ENCODE data around the gene ABCC4.

DNA sequence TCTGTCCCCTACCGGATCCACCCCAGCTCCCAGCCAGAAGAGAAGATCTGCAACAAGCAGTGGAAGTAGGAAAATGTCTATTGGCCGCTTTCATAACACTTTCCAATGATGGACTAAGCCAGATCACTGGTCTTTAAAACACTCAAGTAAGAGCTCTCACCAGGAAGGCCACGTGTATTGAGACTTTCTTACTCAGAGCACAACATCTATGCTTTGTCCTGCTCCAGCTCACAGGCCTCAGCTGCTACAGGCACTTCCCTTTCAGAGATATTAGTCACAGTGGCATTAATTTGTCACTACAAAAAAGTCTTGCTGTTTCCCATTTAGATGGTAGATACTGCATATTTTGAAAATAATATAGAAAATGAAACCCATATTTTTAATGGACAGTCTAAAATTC is 164.2 kb downstream of the ABCC4 start:
- TF ChIP-seq, protein P1, sequence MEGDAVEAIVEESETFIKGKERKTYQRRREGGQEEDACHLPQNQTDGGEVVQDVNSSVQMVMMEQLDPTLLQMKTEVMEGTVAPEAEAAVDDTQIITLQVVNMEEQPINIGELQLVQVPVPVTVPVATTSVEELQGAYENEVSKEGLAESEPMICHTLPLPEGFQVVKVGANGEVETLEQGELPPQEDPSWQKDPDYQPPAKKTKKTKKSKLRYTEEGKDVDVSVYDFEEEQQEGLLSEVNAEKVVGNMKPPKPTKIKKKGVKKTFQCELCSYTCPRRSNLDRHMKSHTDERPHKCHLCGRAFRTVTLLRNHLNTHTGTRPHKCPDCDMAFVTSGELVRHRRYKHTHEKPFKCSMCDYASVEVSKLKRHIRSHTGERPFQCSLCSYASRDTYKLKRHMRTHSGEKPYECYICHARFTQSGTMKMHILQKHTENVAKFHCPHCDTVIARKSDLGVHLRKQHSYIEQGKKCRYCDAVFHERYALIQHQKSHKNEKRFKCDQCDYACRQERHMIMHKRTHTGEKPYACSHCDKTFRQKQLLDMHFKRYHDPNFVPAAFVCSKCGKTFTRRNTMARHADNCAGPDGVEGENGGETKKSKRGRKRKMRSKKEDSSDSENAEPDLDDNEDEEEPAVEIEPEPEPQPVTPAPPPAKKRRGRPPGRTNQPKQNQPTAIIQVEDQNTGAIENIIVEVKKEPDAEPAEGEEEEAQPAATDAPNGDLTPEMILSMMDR (conservative IDR thresholded peaks at IDR 0.05; ENCODE audit: low read depth in 2 of 2), result no peak
- TF ChIP-seq EZH2 (IDR thresholded peaks at IDR 0.05; ENCODE audit: low read depth, unreplicated experiment) (no peak), EZH2phosphoT487 (IDR thresholded peaks at IDR 0.05; ENCODE audit: unreplicated experiment) (no peak)
